ENCODE results near the gene HENMT1. TPM values are rescaled to one million over a fixed set of nuclear protein-coding genes. Genes with fewer than 3 reads are reported as not detected.
A peak's percentile ranks its signal among the peaks of the same experiment; 100 is the strongest.
"Not testable (repeated sequence)": the region's sequence is repeated elsewhere in the genome, so short reads cannot be mapped to it uniquely, and the experiment has no call there.

The HENMT1 gene
- total RNA-seq, 1 donor from 2014 or later: 2.2 TPM

GRCh38 chr1:108670131-108670773 lies 9.4 kb upstream of the HENMT1 start:
- ATAC-seq: no peak

DNA sequence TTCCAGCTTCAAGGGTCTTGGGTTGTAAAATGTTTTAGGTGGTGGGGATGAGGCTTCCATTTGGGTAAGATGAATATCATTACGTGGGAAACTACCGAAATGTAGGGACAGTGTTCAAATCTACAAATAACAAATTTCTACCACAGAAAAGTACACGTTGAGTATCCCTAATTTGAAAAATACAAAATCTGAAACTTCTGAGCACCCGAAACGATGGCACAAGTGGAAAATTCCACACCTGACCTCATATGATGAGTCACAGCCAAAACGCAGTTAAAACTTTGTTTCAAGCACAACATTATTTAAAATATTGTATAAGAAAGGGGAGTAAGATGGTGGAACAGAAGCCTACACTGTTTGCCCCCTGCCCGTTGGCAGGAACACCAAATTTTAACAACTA lies 8.8 kb upstream of the HENMT1 start:
- ATAC-seq: no peak

- no peak for ATAC-seq
Observed at GRCh38 chr1:108668777-108669176, 7.9 kb upstream of the HENMT1 start.

- not testable (repeated sequence) for ATAC-seq
Observed at GRCh38 chr1:108667422-108667821, 6.5 kb upstream of the HENMT1 start.

GRCh38 chr1:108665771-108666170 lies 4.9 kb upstream of the HENMT1 start:
- ATAC-seq: no peak

DNA sequence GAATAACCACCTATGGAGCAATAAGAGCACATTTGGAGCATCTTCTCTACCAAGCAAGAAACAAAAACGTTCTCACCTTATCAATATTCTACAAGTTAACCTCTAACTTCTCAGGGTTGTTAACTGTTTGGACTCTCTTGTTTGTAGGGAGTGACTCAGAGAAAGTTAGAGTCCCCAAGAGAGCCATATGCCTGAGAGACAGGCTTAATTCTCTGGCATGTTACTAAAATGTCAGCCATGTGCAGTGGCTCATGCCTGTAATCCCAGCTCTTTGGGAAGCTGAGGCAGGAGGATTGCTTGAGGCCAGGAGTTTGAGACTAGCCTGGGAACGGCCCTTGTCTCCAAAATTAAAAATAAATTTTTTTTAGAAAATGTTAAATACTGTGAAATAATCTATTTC lies 4.2 kb upstream of the HENMT1 start:
- ATAC-seq: no peak

DNA sequence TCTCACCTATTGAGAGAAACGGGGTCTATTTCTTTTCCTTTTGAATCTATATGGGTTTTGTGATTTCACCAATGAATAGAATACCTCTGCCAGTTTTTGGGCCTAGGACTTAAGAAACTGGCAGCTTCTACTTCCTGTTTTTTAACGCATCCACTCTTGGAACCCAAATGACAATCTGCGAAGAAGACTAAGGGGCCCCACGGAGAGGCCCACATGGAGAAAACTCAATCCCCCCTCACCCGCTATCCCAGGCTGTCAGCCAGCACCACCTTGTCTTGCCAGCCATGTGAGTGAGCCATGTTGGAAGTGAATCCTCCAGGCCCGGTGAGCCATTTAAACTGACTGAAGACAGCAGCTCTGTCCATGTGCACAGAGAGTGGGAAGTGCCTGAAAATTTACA lies 3.6 kb upstream of the HENMT1 start:
- ATAC-seq: no peak

DNA sequence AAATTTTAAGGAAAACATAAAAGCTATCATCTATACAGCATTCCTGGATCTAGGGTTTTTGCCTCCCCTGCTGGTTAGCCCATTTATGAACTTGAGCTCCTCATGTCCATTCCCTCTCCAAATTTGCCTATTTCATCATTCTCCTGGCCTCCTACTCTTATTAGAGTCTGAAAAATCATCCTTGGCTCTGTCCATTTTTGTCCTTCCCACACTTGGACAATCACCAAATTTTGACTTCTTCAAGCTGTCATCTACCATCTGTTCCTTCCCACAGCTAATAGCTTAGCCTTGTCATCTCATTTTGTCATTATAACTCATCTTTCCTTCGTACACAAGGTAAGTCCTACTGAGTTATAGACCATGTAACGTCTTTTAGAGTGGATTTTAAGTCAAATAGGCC lies 2.2 kb upstream of the HENMT1 start:
- ATAC-seq: no peak

GRCh38 chr1:108657356-108658080 lies 3.4 kb downstream of the HENMT1 start:
- no peak for ATAC-seq

DNA sequence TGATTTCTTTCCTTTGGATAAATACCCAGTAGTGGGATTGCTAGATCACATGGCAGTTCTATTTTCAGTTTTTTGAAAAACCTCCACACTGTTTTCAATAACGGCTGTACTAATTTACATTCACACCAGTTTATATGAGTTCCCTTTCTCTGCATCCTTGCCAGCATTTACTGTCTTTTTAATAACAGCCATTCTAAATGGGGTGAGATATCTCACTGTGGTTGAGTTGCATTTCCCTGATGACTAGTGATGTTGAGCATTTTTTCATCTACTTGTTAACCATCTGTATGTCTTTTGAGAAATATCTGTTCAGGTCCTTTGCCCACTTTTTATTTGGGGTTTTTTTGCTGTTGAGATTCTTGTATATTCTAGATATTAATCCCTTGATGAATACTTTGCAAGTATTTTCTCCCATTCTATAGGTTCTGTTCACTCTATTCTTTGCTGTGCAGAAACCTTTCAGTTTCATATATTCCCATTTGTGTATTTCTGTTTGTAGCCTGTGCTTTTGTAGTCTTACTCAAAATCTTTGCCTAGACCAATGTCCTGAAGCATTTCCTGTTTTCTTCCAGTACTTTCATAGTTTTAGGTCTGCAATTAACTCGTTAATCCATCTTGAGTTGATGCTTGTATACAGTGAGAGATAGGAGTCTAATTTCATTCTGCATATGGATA lies 7.3 kb downstream of the HENMT1 start:
- no peak for ATAC-seq

DNA sequence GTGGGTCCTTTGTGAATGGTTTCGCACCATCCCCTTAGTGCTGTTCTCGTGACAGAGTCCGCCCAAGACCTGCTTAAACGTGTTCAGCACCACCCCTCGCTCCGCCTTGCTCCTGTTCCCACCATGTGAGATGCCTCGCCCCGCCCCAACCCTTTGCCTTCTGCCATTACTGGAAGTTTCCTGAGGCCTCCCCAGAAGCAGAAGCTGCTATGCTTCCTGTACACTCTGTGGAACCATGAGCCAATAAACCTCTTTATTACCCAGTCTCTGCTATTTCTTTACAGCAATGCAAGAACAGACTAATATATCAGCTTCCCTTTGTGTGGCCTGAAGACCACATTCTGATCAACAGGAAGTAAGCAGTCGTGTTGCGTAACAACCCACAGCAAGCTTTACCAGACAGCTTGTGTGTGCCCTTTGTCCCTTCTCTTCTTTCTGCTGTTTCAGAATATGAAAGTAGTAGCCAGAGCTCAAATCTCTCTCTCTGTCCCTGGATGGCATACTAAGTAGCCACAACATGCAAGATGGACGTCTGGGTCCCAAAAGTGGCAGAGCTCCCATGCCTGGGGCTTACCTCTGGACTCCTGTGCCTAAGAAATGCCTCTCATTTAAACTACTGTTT lies 14.1 kb downstream of the HENMT1 start:
- ATAC-seq: peak; percentile 81

DNA sequence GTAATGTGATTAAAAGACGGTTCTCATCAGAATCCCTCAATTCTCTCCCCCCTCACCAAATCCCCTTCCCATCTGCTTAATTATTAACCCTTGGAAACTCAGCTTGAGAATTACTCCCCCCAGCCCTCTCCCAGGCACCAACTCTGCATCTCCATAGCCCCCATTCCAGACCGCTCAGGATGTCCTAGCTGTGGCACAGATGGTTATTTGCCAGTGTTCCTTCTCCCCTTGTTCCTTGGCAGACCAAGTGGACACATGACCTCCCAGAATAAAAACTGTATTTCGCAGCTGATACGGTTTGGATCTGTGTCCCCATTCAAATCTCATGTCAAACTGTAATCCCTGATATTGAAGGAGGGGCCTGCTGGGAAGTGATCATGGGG lies 14.6 kb downstream of the HENMT1 start:
- ATAC-seq: no peak

- no peak for ATAC-seq
Observed at GRCh38 chr1:108645564-108646184, 15.2 kb downstream of the HENMT1 start.

- ATAC-seq: no peak
Observed at GRCh38 chr1:108644984-108645383, 15.9 kb downstream of the HENMT1 start.

DNA sequence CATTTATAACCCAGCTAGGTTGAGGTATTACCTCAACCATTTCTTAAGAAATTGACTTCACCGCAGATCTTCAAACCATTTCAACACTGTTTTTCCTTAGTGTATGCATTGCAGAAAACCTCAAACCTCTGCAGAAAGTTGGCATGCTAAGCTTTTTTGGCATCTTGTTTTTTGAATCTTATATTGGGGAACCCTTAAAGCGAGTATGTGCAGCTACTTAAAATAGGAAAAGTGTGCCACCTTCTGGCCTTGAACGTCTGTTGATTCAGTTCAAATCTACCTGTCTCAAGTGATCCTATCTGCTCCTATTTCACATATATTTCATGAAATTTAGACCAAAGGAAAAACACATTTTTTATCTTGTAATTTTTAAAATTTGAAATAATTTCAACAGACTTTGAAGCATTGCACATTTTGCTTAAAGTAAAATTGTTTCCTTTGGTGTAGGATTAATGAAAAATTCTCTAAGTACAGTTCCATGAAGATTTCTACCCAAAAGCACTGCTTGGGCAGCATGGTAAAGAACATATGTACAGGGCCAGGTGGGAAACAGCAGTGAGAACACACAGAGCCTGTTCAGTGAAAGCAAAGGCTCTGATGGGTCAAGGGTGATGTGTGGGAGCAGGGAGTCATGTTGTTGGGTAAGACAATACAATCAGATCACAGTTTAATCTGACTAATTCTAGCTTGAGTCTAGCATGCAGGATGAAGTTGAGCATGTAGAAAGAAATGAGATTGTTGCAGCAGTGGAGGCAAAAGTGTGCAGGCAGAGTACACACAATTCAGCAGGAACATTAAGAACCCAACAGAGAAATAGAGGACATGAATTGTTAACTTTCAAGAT lies 17.2 kb downstream of the HENMT1 start:
- ATAC-seq: peak; percentile 59

DNA sequence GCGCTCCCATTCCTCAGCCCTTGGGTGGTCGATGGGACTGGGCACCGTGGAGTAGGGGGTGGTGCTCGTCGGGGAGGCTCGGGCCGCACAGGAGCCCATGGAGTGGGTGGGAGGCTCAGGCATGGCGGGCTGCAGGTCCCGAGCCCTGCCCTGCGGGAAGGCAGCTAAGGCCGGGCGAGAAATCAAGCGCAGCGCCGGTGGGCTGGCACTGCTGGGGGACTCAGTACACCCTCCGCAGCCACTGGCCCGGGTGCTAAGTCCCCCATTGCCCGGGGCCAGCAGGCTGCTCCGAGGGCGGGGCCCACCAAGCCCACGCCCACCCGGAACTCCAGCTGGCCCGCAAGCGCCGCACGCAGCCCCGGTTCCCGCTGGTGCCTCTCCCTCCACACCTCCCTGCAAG lies 20.0 kb downstream of the HENMT1 start:
- ATAC-seq: not testable (repeated sequence)

DNA sequence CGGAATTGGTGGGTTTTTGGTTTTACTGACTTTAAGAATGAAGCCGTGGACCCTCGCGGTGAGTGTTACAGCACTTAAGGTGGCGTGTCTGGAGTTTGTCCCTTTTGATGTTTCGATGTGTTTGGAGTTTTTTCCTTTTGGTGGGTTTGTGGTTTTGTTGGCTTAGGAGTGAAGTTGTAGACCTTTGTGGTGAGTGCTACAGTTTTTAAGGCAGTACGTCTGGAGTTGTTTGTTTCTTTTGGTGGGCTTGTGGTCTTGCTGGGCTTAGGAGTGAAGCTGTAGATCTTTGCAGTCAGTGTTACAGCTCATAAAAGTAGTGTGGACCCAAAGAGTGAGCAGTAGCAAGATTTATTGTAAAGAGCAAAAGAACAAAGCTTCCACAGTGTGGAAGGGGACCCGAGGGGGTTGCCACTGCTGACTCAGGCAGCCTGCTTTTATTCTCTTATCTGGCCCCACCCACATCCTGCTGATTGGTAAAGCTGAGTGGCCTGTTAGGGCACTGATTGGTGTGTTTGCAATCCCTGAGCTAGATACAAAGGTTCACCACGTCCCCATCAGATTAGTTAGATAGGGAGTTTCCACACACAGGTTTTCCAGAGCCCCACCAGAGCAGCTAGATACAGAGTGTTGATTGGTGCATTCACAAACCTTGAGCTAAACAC lies 20.9 kb downstream of the HENMT1 start:
- no peak for ATAC-seq

- ATAC-seq: no peak
Observed at GRCh38 chr1:108636876-108637275, 24.0 kb downstream of the HENMT1 start.

- no peak for ATAC-seq
Observed at GRCh38 chr1:108634521-108634920, 26.4 kb downstream of the HENMT1 start.

DNA sequence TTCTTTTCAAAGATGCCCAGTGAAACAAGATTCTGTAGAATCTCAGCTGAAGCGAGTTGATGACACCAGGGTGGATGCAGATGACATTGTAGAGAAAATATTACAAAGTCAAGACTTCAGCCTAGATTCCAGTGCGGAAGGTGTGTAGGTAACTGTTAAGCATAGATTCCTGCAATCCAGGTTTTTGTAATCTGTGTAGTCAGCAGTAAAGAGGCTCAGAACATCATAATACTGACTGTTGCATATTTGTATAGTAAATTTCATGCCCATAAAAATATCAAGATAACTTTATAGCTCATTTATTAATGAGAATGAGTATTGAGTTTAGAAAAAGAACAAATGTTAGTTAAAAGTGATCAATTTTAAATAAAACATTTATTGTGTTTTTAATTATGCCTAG lies 32.2 kb downstream of the HENMT1 start:
- no peak for ATAC-seq

- no peak for ATAC-seq
Observed at GRCh38 chr1:108627951-108628350, 32.9 kb downstream of the HENMT1 start.

DNA sequence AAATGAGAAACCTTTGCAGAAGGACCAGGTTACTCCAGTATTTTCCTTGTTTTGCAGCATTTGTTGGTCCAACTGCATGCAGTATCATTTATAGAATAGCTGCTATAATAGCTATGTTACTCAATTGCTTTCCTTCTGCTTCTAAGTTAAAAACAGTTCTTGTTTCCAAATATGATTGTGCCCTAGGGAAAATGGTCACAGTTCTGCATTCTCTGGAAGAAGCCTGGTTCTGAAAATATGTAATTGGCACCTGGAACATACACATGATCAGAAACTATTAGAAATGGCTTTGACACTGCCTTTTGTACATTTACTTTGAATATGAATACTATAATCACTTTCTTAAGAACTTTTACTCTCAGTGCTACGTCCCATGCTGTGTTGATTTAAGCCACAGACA lies 33.6 kb downstream of the HENMT1 start:
- ATAC-seq: no peak
